Activated CD8-positive, alpha-beta memory T cell treated with anti-CD3 and anti-CD28 coated beads for 48 hours (primary cell): ENCODE data around the gene PADI2.

Experiments
- DNase-seq, 3 experiments: peaks; one replicate each; pipeline ENCODE4 v3.0.0-alpha.2; 2020; ENCODE audit warnings: low read depth in 2 of 3, low spot score in 2 of 3

Gene PADI2

DNA sequence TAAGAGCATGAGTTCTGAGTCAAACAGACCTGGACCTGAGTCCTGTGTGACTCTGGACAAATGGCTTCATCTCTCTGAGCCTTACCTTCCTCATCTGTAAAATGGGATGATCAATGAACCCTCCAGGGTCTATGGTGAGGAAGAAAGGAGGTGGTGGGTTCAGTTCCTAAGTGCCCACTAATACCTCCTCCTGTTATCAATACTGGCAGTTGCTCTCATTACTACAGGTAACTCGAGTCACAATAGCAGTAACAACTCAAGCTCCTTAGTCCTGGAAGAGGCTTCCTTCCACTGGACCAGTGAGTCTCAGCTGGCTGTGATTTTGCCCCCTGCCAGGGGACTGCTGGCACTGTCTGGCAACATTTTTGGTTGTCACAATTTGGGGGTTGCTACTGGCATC, 2.6 kb downstream of the PADI2 start:
- DNase-seq: no peak

GRCh38 chr1:17113963-17114362, 5.3 kb downstream of the PADI2 start:
- no peak for DNase-seq

DNA sequence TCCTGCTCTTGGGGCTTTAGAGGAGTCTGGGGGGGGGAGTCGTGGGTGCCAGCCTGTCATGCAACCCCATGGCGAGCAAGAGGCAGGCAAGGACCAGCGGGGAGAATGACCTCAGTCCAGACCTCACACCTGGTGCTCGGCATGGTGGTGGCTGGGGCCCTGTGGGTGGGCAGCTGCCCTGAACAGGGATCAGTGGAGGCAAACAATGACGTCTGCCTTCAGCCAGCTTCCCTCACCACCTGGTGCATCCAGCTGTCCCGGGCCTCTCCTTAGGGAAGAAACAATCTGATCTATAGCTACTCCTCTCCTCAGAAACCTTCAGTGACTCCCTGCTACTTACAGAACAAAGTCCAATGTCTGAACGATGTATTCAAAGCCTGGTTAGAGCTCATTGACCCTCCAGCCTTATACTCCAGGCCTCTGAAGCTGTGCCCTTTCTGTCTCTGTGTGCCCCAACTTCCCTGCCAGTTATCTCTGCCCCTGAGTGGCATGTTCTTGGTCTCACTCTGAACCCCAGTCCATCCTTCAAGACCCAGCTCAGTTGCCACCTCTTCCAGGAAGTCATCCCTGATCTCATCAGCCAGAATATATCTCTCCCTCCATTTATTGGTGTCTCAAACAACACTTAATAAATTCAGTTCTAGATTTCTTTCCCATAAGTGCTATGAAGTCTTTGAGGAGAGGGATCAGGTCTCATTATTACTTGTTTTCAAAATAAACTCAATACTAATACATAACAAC, 6.6 kb downstream of the PADI2 start:
- DNase-seq: no peak

GRCh38 chr1:17112076-17112475, 7.2 kb downstream of the PADI2 start:
- no peak for DNase-seq

DNA sequence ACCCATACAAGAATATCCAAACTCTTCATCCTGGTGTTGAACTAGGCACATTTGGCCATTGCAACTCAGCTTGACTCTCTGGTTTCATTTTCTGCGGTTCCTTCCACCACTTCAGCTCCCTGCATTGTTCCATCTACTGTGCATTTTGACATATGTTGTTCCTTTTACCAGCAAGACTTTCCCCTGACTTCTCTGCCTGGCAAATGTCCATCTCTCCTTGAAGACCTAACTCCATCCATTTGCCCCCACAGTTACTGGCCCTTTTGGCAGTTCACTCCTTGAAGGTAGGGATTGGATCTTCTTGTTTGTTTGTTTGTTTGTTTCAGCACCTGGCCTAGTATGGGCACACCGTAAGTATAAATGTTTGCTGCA, 8.7 kb downstream of the PADI2 start:
- DNase-seq: no peak

- DNase-seq: no peak
These were observed 9.2 kb downstream of the PADI2 start for GRCh38 chr1:17109892-17110554.

DNA sequence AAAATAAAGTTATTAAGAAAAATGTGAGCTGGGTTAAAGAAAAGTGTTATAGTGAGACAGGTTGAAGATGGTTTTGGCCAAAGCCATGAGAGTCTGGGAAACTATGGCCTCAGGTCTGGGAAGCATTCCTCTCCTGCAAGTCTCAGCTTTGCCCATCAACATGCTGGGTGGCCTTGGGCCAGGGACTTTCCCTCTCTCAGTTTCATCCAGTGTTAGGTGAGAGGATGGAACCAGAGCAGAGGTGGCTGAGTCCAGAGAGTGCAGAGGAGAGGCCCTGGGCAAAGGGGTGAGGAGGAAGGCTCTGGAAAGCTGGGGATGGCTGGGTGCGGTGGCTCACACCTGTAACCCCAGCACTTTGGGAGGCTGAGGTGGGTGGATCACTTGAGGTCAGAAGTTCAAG, 10.5 kb downstream of the PADI2 start:
- no peak for DNase-seq

DNA sequence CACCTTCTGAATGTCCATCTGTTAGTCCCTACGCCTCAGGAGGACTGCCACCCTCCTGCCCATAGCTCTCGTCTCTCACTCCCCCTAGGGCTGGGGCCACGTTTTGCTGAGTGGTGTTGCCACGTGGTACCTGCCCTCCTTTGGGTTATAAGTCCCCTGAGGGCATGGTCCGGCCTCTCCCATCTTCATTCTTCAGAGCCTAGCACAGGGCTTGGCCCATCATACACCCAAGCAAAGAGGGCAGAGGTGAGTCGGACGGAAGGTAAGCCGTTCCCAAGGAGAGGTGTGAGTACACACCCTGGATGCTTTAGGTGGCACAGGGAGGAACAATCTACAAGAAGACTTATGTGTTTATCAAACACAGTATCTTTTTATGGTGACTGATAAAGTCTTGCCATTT, 10.9 kb downstream of the PADI2 start:
- no peak for DNase-seq

GRCh38 chr1:17104782-17105181, 14.5 kb downstream of the PADI2 start:
- DNase-seq: no peak

DNA sequence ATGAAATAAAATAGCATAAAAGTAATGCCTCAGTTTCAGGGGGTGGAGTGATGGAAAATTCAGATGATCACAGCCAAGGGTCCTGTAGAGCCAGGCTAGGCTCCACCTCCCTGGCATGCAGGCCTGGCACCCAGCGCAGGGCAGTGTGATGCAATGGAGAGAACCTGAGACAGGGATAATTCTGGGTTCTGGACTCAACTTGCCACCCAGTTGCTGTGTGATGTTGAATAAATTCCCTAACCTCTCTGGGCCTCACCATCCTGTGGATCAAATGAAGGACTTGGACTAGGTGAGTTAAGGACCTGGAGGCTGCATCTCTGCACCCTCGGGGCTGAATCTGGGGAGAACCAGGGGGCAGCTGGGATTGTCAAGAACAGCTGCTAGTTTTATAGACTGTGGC, 17.0 kb downstream of the PADI2 start:
- DNase-seq: no peak

- no peak for DNase-seq
These were observed 18.0 kb downstream of the PADI2 start for GRCh38 chr1:17101261-17101660.

- DNase-seq: no peak
These were observed 19.5 kb downstream of the PADI2 start for GRCh38 chr1:17099616-17100340.

DNA sequence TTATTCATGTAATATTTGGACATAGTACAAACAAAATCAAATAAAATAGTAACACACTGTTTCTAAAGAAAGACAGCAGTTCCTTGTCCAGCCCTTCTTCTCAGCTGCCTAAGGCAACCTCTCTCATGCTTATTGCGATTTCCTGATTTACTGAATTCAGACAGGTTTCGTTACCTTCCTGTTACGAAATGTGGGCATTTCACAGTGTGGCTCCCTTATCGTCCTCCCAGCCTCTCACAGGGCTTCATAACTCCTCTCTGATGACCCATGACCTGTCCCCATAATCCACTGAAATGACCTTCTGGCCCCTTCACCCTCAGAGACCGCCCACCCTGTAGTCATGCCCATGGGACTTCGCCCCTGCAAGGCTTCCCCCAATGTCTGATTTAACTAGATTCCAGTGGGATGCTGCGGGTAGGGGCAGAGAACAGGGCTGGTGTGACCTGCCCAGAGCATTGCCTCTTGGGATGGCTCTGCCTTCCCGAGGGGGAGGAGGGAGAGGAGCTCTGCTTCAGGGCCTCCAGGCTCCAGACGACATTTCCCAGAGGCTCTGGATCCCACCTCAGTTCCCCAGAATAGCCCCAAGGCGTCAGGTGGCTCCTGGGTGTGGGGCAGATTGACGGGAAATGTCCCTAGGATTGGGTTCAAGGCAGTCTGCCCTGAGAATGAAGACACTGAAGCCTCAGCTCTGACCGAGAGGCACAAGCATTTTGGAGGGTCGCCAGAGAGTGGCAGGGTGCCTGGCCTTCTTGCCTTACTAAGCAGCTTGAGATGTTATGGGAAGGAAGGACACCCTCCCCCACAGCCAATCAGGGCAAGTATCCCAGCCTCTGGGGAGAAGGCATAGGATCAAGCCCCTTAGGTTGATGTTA, 20.6 kb downstream of the PADI2 start:
- no peak for DNase-seq

DNA sequence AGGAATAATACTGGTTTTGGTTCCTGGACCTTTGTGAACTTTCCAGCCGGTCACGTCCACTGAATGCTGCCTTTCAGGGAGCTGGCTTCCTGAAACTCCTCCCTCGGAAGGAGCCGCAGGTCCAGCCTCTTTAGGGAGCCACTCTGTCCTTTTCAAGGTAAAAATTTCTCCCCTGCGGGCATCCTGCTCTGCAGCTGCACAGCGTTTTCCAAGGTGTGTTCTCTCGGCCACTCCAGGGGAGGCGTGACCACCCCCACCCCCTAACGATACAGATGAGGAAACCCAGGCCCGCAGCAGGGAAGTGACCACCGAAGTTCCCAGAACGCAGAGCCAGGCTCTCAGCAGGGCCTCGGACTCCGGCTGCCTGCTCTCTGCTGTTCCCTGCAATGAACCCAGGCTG, 21.5 kb downstream of the PADI2 start:
- no peak for DNase-seq

DNA sequence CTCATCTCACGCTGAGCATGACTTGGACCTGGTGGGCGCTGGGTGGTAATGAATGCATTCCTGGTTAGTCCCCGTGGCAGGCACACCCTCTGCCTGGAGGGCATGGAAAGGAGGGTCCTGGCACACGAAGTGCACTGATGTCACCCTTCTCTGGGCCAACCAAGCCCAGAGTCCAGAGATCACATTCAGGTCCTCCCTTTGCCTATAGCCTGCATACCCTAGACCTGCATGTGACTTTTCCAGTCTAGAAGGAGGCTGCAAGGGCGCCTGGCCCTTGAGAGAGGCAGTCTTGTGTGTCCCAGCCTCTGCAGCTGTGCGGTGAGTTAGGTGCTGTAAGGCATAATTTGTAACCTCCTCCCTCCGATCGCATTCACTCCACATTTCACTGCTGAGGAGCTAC, 22.1 kb downstream of the PADI2 start:
- DNase-seq: no peak

- DNase-seq: no peak
These were observed 22.7 kb downstream of the PADI2 start for GRCh38 chr1:17096584-17096983.

DNA sequence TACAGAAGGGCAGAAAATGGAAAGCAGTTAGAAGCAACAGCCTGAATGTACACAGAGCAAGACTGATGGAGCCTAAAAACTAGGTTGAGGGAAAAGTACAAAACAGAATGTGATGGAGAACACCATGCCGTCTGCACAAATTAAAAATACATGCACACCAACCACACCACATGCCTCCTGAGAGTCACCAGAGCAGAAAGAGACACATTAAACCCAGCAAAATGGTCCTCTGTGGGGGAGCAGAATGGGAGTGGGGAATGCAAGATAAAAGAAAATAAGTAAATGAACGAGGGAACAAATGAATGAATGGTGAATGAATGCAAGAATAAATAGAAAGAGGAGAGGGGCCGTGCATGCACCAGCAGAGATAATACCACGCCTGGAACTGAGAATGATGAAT, 24.1 kb downstream of the PADI2 start:
- no peak for DNase-seq

GRCh38 chr1:17094664-17095063, 24.6 kb downstream of the PADI2 start:
- DNase-seq: no peak

- no peak for DNase-seq
These were observed 25.3 kb downstream of the PADI2 start for GRCh38 chr1:17093822-17094393.

DNA sequence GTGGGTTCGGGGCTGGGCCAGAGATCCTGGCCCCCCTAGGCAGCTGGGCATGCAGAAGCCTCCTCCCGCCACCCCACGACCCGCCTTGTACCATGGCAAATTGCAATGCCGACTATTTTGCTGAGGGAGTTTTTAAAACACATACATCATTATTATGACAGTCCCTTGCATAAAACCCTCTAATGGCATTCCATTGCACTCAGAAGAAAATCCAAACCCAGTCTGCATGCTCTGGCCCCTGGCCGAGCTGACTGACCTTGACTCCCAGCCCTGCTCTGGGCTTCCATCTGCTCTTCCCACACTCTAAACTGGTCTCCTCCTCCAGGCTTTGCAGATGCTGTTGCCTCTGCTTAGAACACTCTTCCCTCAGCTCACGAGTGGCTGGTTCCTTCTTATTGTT, 28.0 kb downstream of the PADI2 start:
- no peak for DNase-seq

GRCh38 chr1:17089506-17089905, 29.7 kb downstream of the PADI2 start:
- DNase-seq: no peak
